ENCODE data around the gene GLRX5.
"Not testable (repeated sequence)": the region's sequence is repeated elsewhere in the genome, so short reads cannot be mapped to it uniquely, and the experiment has no call there.

Gene GLRX5

GRCh38 chr14:95509495-95509894 lies 25.4 kb upstream of the GLRX5 start:
- Histone ChIP-seq H3K4me2 (no peak overlapping the region), H3K27me3 (ENCODE audit: insufficient read depth, low read depth) (no peaks in the 10 kb centered on the region), H3K4me1 (ENCODE audit: low read depth, poor library complexity, severe bottlenecking) (peaks cover 63% of the 10 kb centered on the region), H3K79me2 (ENCODE audit: insufficient read depth, low read depth) (peaks cover 68% of the 10 kb centered on the region; the same call in 1 of the 2 replicates), H3K27ac (no peak overlapping the region), H3K36me3 (ENCODE audit: insufficient read depth) (no peaks in the 10 kb centered on the region), H3K9ac (no peak overlapping the region), H4K20me1 (ENCODE audit: insufficient read depth) (no peaks in the 10 kb centered on the region), H2AFZ (ENCODE audit: low read depth) (no peak overlapping the region), H3K4me3 (IDR thresholded peaks at IDR 0.05; ENCODE audit: insufficient read depth, low read depth, low read length) (no peak overlapping the region)
- no peak for TF ChIP-seq CTCF (conservative IDR thresholded peaks at IDR 0.05; ENCODE audit: low read depth, low read length)

GRCh38 chr14:95510344-95510743 lies 24.5 kb upstream of the GLRX5 start:
- peaks cover 61% of the 10 kb centered on the region for H3K4me1 ChIP-seq (ENCODE audit: low read depth, poor library complexity, severe bottlenecking)
- H3K9ac ChIP-seq; H3K4me2 ChIP-seq; H3K4me3 ChIP-seq (IDR thresholded peaks at IDR 0.05; ENCODE audit: insufficient read depth, low read depth, low read length); H3K27me3 ChIP-seq (ENCODE audit: insufficient read depth, low read depth); H4K20me1 ChIP-seq (ENCODE audit: insufficient read depth); H3K36me3 ChIP-seq (ENCODE audit: insufficient read depth); H3K27ac ChIP-seq; H2AFZ ChIP-seq (ENCODE audit: low read depth): not testable (repeated sequence)
- H3K79me2 ChIP-seq (ENCODE audit: insufficient read depth, low read depth), result peaks cover 70% of the 10 kb centered on the region

- TF ChIP-seq CTCF (conservative IDR thresholded peaks at IDR 0.05; ENCODE audit: low read depth, low read length), result no peak
- H4K20me1 ChIP-seq (ENCODE audit: insufficient read depth), result no peaks in the 10 kb centered on the region
- peaks cover 56% of the 10 kb centered on the region for H3K4me1 ChIP-seq (ENCODE audit: low read depth, poor library complexity, severe bottlenecking)
Observed at GRCh38 chr14:95510804-95511203, 24.0 kb upstream of the GLRX5 start.

GRCh38 chr14:95511687-95512086 lies 23.2 kb upstream of the GLRX5 start:
- Histone ChIP-seq H3K27ac (no peak overlapping the region), H3K4me3 (IDR thresholded peaks at IDR 0.05; ENCODE audit: insufficient read depth, low read depth, low read length) (no peak overlapping the region), H3K9ac (no peak overlapping the region), H3K4me1 (ENCODE audit: low read depth, poor library complexity, severe bottlenecking) (peaks cover 47% of the 10 kb centered on the region), H4K20me1 (ENCODE audit: insufficient read depth) (no peaks in the 10 kb centered on the region), H3K79me2 (ENCODE audit: insufficient read depth, low read depth) (peaks cover 63% of the 10 kb centered on the region), H3K4me2 (no peak overlapping the region), H3K36me3 (ENCODE audit: insufficient read depth) (no peaks in the 10 kb centered on the region), H2AFZ (ENCODE audit: low read depth) (no peak overlapping the region), H3K27me3 (ENCODE audit: insufficient read depth, low read depth) (no peaks in the 10 kb centered on the region)
- TF ChIP-seq CTCF (conservative IDR thresholded peaks at IDR 0.05; ENCODE audit: low read depth, low read length), result no peak

More at GRCh38 chr14:95510804-95511203, 24.0 kb upstream of the GLRX5 start:
- H2AFZ ChIP-seq (ENCODE audit: low read depth), result no peak overlapping the region
- no peak overlapping the region for H3K27ac ChIP-seq
- H3K27me3 ChIP-seq (ENCODE audit: insufficient read depth, low read depth), result no peaks in the 10 kb centered on the region
- H3K4me3 ChIP-seq (IDR thresholded peaks at IDR 0.05; ENCODE audit: insufficient read depth, low read depth, low read length), result no peak overlapping the region
- no peak overlapping the region for H3K9ac ChIP-seq
- peaks cover 71% of the 10 kb centered on the region for H3K79me2 ChIP-seq (ENCODE audit: insufficient read depth, low read depth)
- H3K36me3 ChIP-seq (ENCODE audit: insufficient read depth), result no peaks in the 10 kb centered on the region
- H3K4me2 ChIP-seq, result no peak overlapping the region

- H3K4me1 ChIP-seq (ENCODE audit: low read depth, poor library complexity, severe bottlenecking), result peaks cover 46% of the 10 kb centered on the region
- H3K79me2 ChIP-seq (ENCODE audit: insufficient read depth, low read depth), result peaks cover 49% of the 10 kb centered on the region
- H3K27me3 ChIP-seq (ENCODE audit: insufficient read depth, low read depth), result no peaks in the 10 kb centered on the region
- H3K27ac ChIP-seq, result no peak overlapping the region
- no peak for TF ChIP-seq CTCF (conservative IDR thresholded peaks at IDR 0.05; ENCODE audit: low read depth, low read length)
- H3K9ac ChIP-seq, result no peak overlapping the region
- H3K4me2 ChIP-seq, result no peak overlapping the region
- H2AFZ ChIP-seq (ENCODE audit: low read depth), result no peak overlapping the region
- H3K4me3 ChIP-seq (IDR thresholded peaks at IDR 0.05; ENCODE audit: insufficient read depth, low read depth, low read length), result no peak overlapping the region
- H3K36me3 ChIP-seq (ENCODE audit: insufficient read depth), result no peaks in the 10 kb centered on the region
- no peaks in the 10 kb centered on the region for H4K20me1 ChIP-seq (ENCODE audit: insufficient read depth)
Observed at GRCh38 chr14:95513291-95513690, 21.6 kb upstream of the GLRX5 start.
